ENCODE data around the gene ITPR1.

ITPR1 gene

GRCh38 chr3:4601892-4602291 is 108.7 kb downstream of the ITPR1 start:
- no peak for DNase-seq (ENCODE audit: extremely low spot score)
- POLR2A ChIA-PET: no interaction called here
- no peak for TF ChIP-seq SUZ12 (IDR thresholded peaks at IDR 0.05)
- no peak for TF ChIP-seq HDGF (IDR thresholded peaks at IDR 0.05; ENCODE audit: borderline replicate concordance)
- TF ChIP-seq BHLHE40 (IDR thresholded peaks at IDR 0.05; ENCODE audit: borderline replicate concordance): no peak
- TF ChIP-seq TARDBP (IDR thresholded peaks at IDR 0.05): no peak
- TF ChIP-seq FOXA1 (IDR thresholded peaks at IDR 0.05): no peak
- TF ChIP-seq, protein P1, sequence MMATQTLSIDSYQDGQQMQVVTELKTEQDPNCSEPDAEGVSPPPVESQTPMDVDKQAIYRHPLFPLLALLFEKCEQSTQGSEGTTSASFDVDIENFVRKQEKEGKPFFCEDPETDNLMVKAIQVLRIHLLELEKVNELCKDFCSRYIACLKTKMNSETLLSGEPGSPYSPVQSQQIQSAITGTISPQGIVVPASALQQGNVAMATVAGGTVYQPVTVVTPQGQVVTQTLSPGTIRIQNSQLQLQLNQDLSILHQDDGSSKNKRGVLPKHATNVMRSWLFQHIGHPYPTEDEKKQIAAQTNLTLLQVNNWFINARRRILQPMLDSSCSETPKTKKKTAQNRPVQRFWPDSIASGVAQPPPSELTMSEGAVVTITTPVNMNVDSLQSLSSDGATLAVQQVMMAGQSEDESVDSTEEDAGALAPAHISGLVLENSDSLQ (IDR thresholded peaks at IDR 0.05): no peak
- no peak for TF ChIP-seq ELF4 (IDR thresholded peaks at IDR 0.05)
- no peak for TF ChIP-seq ZNF384 (IDR thresholded peaks at IDR 0.05)
- no peak for TF ChIP-seq ARNT (IDR thresholded peaks at IDR 0.05)
- no peak for TF ChIP-seq L3MBTL2 (conservative IDR thresholded peaks at IDR 0.05)
- CTCF ChIA-PET: no interaction called here

GRCh38 chr3:4604693-4605092 is 111.5 kb downstream of the ITPR1 start:
- no peak for DNase-seq (ENCODE audit: extremely low spot score)
- TF ChIP-seq ELF4 (IDR thresholded peaks at IDR 0.05) (no peak), NFRKB (IDR thresholded peaks at IDR 0.05) (no peak), LEF1 (IDR thresholded peaks at IDR 0.05; ENCODE audit: borderline replicate concordance) (no peak), TARDBP (IDR thresholded peaks at IDR 0.05) (no peak), ARNT (IDR thresholded peaks at IDR 0.05) (no peak), HDGF (IDR thresholded peaks at IDR 0.05; ENCODE audit: borderline replicate concordance) (no peak), SP1 (IDR thresholded peaks at IDR 0.05) (no peak), CTBP1 (IDR thresholded peaks at IDR 0.05; ENCODE audit: borderline replicate concordance) (no peak), L3MBTL2 (conservative IDR thresholded peaks at IDR 0.05) (no peak)
- TF ChIP-seq, protein P1 (IDR thresholded peaks at IDR 0.05): no peak
- POLR2A ChIA-PET: interaction anchor here (0.9 to 1.4 kb wide), 2 partner anchors 111 to 112 kb away, joined by 3 to 4 read pairs; partner anchors contain the start of gene ITPR1
- CTCF ChIA-PET: no interaction called here

GRCh38 chr3:4606911-4607310 is 113.8 kb downstream of the ITPR1 start:
- TF ChIP-seq LEF1 (IDR thresholded peaks at IDR 0.05; ENCODE audit: borderline replicate concordance): no peak
- no peak for TF ChIP-seq HDGF (IDR thresholded peaks at IDR 0.05; ENCODE audit: borderline replicate concordance)
- TF ChIP-seq L3MBTL2 (conservative IDR thresholded peaks at IDR 0.05): no peak
- no peak for TF ChIP-seq ARNT (IDR thresholded peaks at IDR 0.05)
- no peak for TF ChIP-seq ZNF384 (IDR thresholded peaks at IDR 0.05)
- no peak for TF ChIP-seq TARDBP (IDR thresholded peaks at IDR 0.05)
- no peak for TF ChIP-seq FOXK2 (IDR thresholded peaks at IDR 0.05)
- no peak for TF ChIP-seq FOXM1 (IDR thresholded peaks at IDR 0.05; ENCODE audit: borderline replicate concordance)
- TF ChIP-seq, protein P1 (IDR thresholded peaks at IDR 0.05): no peak
- no peak for TF ChIP-seq CTBP1 (IDR thresholded peaks at IDR 0.05; ENCODE audit: borderline replicate concordance)
- TF ChIP-seq SP1 (IDR thresholded peaks at IDR 0.05): no peak
- no peak for TF ChIP-seq SUZ12 (IDR thresholded peaks at IDR 0.05)
- no peak for TF ChIP-seq FOXA1 (IDR thresholded peaks at IDR 0.05)
- TF ChIP-seq ELF4 (IDR thresholded peaks at IDR 0.05): no peak
- no peak for TF ChIP-seq BHLHE40 (IDR thresholded peaks at IDR 0.05; ENCODE audit: borderline replicate concordance)
- no peak for TF ChIP-seq NFRKB (IDR thresholded peaks at IDR 0.05)
- ChIA-PET CTCF (interaction anchor here (0.6 kb wide), 1 partner anchor 44 kb away, joined by 3 read pairs; no protein-coding TSS in a partner anchor), POLR2A (no interaction called here)
- no peak for DNase-seq (ENCODE audit: extremely low spot score)

- ChIA-PET POLR2A (no interaction called here), CTCF (no interaction called here)
- TF ChIP-seq TARDBP (IDR thresholded peaks at IDR 0.05) (no peak), CTBP1 (IDR thresholded peaks at IDR 0.05; ENCODE audit: borderline replicate concordance) (no peak), ELF4 (IDR thresholded peaks at IDR 0.05) (no peak), BHLHE40 (IDR thresholded peaks at IDR 0.05; ENCODE audit: borderline replicate concordance) (no peak), FOXK2 (IDR thresholded peaks at IDR 0.05) (no peak)
- TF ChIP-seq, protein P1 (IDR thresholded peaks at IDR 0.05): no peak
- no peak for DNase-seq (ENCODE audit: extremely low spot score)
Measured at GRCh38 chr3:4613366-4613765, 120.2 kb downstream of the ITPR1 start.

DNA sequence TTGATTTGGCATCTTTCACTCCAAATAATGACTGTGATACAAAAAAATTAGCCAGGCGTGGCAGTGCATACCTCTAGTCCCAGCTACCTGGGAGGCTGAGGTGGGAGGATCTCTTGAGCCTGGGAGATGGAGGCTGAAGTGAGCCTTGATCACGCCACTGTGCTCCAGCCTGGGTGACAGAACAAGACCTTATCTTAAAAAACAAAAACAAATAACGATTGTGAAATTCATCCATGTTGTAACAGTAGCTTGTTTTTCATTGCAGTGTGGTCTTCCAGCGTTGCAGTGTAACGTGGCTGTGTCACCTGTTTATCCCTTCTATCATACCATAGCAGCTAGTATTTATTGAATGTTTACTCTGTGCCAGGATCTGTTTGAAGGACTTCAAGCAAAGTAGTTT is 120.9 kb downstream of the ITPR1 start:
- ChIA-PET CTCF (interaction anchor here (0.6 kb wide), 1 partner anchor 40 kb away, joined by 3 read pairs; no protein-coding TSS in a partner anchor), POLR2A (no interaction called here)
- TF ChIP-seq SP1 (IDR thresholded peaks at IDR 0.05) (no peak), ELF4 (IDR thresholded peaks at IDR 0.05) (no peak), TARDBP (IDR thresholded peaks at IDR 0.05) (no peak)
- TF ChIP-seq, protein P1 (IDR thresholded peaks at IDR 0.05): no peak
- DNase-seq (ENCODE audit: extremely low spot score): no peak

- POLR2A ChIA-PET: no interaction called here
- CTCF ChIA-PET: no interaction called here
- no peak for TF ChIP-seq ARNT (IDR thresholded peaks at IDR 0.05)
- TF ChIP-seq ZNF384 (IDR thresholded peaks at IDR 0.05): no peak
- DNase-seq (ENCODE audit: extremely low spot score): no peak
Measured at GRCh38 chr3:4614927-4615326, 121.8 kb downstream of the ITPR1 start.

All from HEK293T (cell line).